ENCODE data around the gene SLC22A1.
"Not testable (repeated sequence)": the region's sequence is repeated elsewhere in the genome, so short reads cannot be mapped to it uniquely, and the experiment has no call there.

SLC22A1 gene

DNA sequence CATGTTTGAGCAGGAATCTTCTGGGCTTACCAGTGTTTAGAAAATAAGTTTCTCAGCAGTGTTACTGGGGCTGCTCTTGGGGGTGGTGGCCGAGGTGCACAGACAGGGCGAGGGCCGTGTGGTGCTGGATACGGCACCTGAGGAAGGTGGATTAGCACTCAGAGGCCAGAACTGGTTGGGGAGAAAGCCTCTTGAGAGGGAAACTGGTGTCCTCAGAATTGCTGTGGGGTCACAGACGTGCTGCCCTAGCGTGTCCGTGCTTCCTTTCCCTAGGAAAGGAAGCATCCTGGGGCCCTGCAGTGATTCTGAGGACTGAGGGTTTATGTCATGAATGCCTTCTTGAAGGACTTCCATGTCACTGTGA is 32.1 kb upstream of the SLC22A1 start:
- no peak overlapping the region for H3K27ac ChIP-seq (ENCODE audit: extremely low read depth, low read depth, low read length)
- H3K36me3 ChIP-seq (ENCODE audit: control insufficient read depth in 2 of 2, insufficient read depth in 1 of 2, low read length in 2 of 2): peaks cover 7 to 100% of the 10 kb centered on the region in 2 experiments; a peak in 2 of 3 replicates
- ChIA-PET CTCF (interaction anchor here (0.6 to 4.2 kb wide), 8 partner anchors 9 to 582 kb away, joined by 3 to 44 read pairs (median 8); no protein-coding TSS in a partner anchor), POLR2A (no interaction called here)
- TF ChIP-seq ZNF548 (tag by site-specific recombination; IDR thresholded peaks at IDR 0.05) (no peak), ZNF404 (tag by site-specific recombination; IDR thresholded peaks at IDR 0.05) (no peak), ZNF785 (tag by site-specific recombination; IDR thresholded peaks at IDR 0.05) (no peak), ZNF266 (tag by site-specific recombination; IDR thresholded peaks at IDR 0.05; ENCODE audit: low read depth) (no peak), ZBTB26 (tag by site-specific recombination; optimal IDR thresholded peaks at IDR 0.05) (no peak), ZNF138 (tag by site-specific recombination; IDR thresholded peaks at IDR 0.05; ENCODE audit: borderline replicate concordance) (no peak), ZNF701 (tag by site-specific recombination; IDR thresholded peaks at IDR 0.05) (no peak), GLIS1 (tag by site-specific recombination; IDR thresholded peaks at IDR 0.05) (no peak), MYNN (tag by site-specific recombination; IDR thresholded peaks at IDR 0.05; ENCODE audit: borderline replicate concordance) (no peak), ZIC2 (tag by site-specific recombination; IDR thresholded peaks at IDR 0.05) (no peak), ZNF48 (tag by site-specific recombination; IDR thresholded peaks at IDR 0.05) (no peak), ZNF292 (tag by site-specific recombination; IDR thresholded peaks at IDR 0.05; ENCODE audit: borderline replicate concordance, low read depth) (no peak), ZNF350 (tag by site-specific recombination; IDR thresholded peaks at IDR 0.05) (no peak), TRIM28 (IDR thresholded peaks at IDR 0.05; ENCODE audit: borderline replicate concordance, low read length) (no peak), ZNF792 (tag by site-specific recombination; IDR thresholded peaks at IDR 0.05) (no peak), ZNF133 (tag by site-specific recombination; IDR thresholded peaks at IDR 0.05) (no peak), ZBTB20 (tag by site-specific recombination; IDR thresholded peaks at IDR 0.05) (no peak)
- no peaks in the 10 kb centered on the region for H3K9me3 ChIP-seq (ENCODE audit: control insufficient read depth, insufficient read depth, low read depth, low read length)
- H3K4me1 ChIP-seq (ENCODE audit: control insufficient read depth, insufficient read depth, low read length): no peaks in the 10 kb centered on the region
- no peak overlapping the region for H3K4me3 ChIP-seq (ENCODE audit: low read depth, low read length)

GRCh38 chr6:160090442-160091239 is 31.0 kb upstream of the SLC22A1 start:
- H3K9me3 ChIP-seq (ENCODE audit: control insufficient read depth, insufficient read depth, low read depth, low read length); POLR2A ChIA-PET; H3K27ac ChIP-seq (ENCODE audit: extremely low read depth, low read depth, low read length); H3K4me1 ChIP-seq (ENCODE audit: control insufficient read depth, insufficient read depth, low read length); H3K4me3 ChIP-seq (ENCODE audit: low read depth, low read length): not testable (repeated sequence)
- CTCF ChIA-PET: interaction anchor here (1.0 to 3.1 kb wide), 2 partner anchors 48 to 206 kb away, joined by 3 to 9 read pairs; no protein-coding TSS in a partner anchor
- H3K36me3 ChIP-seq (ENCODE audit: control insufficient read depth in 2 of 2, insufficient read depth in 1 of 2, low read length in 2 of 2): peaks cover 7 to 98% of the 10 kb centered on the region in 2 experiments; a peak in 2 of 3 replicates

DNA sequence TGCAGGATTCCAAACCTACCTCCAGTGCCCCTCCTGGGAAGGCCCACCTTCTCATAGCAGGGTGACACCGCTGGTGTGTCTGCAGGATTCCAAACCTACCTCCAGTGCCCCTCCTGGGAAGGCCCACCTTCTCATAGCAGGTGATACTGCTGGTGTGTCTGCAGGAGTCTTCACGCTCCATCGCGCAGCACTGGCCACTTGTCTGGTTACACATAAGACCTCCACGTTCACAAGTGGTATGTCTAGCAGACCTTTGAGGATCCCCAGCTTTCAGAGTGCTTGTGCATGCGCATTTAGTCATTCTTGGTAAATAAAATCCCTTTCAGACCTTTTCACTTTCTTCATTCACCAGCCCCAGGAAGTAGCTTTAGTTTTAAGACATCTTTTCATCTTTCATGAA is 29.4 kb upstream of the SLC22A1 start:
- CTCF ChIA-PET: interaction anchor here (1.2 kb wide), 1 partner anchor 11 kb away, joined by 3 read pairs; no protein-coding TSS in a partner anchor
- H3K4me3 ChIP-seq (ENCODE audit: low read depth, low read length); H3K27ac ChIP-seq (ENCODE audit: extremely low read depth, low read depth, low read length); H3K4me1 ChIP-seq (ENCODE audit: control insufficient read depth, insufficient read depth, low read length); POLR2A ChIA-PET; H3K9me3 ChIP-seq (ENCODE audit: control insufficient read depth, insufficient read depth, low read depth, low read length): not testable (repeated sequence)
- H3K36me3 ChIP-seq (ENCODE audit: control insufficient read depth in 2 of 2, insufficient read depth in 1 of 2, low read length in 2 of 2): peaks cover 7 to 97% of the 10 kb centered on the region in 2 experiments; a peak in 2 of 3 replicates

- TF ChIP-seq ZBTB26 (tag by site-specific recombination; optimal IDR thresholded peaks at IDR 0.05): no peak
- TF ChIP-seq, protein P1, sequence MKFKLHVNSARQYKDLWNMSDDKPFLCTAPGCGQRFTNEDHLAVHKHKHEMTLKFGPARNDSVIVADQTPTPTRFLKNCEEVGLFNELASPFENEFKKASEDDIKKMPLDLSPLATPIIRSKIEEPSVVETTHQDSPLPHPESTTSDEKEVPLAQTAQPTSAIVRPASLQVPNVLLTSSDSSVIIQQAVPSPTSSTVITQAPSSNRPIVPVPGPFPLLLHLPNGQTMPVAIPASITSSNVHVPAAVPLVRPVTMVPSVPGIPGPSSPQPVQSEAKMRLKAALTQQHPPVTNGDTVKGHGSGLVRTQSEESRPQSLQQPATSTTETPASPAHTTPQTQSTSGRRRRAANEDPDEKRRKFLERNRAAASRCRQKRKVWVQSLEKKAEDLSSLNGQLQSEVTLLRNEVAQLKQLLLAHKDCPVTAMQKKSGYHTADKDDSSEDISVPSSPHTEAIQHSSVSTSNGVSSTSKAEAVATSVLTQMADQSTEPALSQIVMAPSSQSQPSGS (tag by site-specific recombination; IDR thresholded peaks at IDR 0.05; ENCODE audit: low read depth): no peak
- no peak for TF ChIP-seq ZNF610 (tag by site-specific recombination; IDR thresholded peaks at IDR 0.05; ENCODE audit: borderline replicate concordance)
- no peak for TF ChIP-seq ZNF26 (tag by site-specific recombination; IDR thresholded peaks at IDR 0.05)
- TF ChIP-seq ZNF529 (tag by site-specific recombination; IDR thresholded peaks at IDR 0.05; ENCODE audit: insufficient replicate concordance): no peak
- no peaks in the 10 kb centered on the region for H3K9me3 ChIP-seq (ENCODE audit: control insufficient read depth, insufficient read depth, low read depth, low read length)
- no peaks in the 10 kb centered on the region for H3K4me1 ChIP-seq (ENCODE audit: control insufficient read depth, insufficient read depth, low read length)
- ChIA-PET POLR2A (no interaction called here), CTCF (interaction anchor here (1.2 kb wide), 1 partner anchor 11 kb away, joined by 3 read pairs; no protein-coding TSS in a partner anchor)
- no peak overlapping the region for H3K4me3 ChIP-seq (ENCODE audit: low read depth, low read length)
- no peak overlapping the region for H3K27ac ChIP-seq (ENCODE audit: extremely low read depth, low read depth, low read length)
- H3K36me3 ChIP-seq (ENCODE audit: control insufficient read depth in 2 of 2, insufficient read depth in 1 of 2, low read length in 2 of 2): peaks cover 7 to 97% of the 10 kb centered on the region in 2 experiments; a peak in 2 of 3 replicates
These were observed 29.0 kb upstream of the SLC22A1 start for GRCh38 chr6:160092602-160093001.
